AG09319 (cell line): ENCODE measurements around the gene ZNF787.

Experiments
- DNase-seq: peaks from one replicate; pipeline ENCODE4 v3.0.0-alpha.2; 2010; ENCODE audit warnings: low read depth; ENCODE audit errors: extremely low read depth
- TF ChIP-seq, protein P1 (sequence below): IDR thresholded peaks from 2 replicates; pipeline ENCODE4 v1.5.1; 2011; ENCODE audit warnings: low read depth, mild to moderate bottlenecking, inconsistent platforms, low read length, moderate library complexity

Gene ZNF787

DNA sequence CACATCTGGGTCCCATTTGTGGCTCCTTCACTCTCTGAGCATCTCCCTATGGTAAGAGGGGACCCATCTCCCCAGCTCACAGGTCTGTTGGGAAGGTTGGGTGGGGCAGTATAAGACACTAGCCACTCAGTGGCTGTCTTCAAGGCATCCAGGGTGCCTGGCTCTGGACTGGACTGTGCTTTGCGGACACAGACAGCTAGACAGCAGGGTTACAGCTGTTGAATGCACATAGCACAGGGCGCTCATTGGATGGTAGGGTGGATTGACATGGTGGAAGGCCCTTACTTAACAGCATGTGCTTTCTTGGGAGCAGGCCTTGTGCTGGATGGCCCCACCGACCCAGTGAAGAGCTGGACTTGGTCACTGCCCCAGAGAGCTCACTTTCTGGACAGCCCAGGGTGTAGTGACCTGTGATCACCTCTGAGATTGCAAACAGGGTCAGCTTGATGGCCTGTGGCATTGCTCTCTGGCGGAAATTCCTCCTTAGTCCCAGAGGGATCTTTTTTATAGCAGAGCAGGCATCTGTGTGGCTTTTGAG is 21.9 kb upstream of the ZNF787 start:
- TF ChIP-seq, protein P1, sequence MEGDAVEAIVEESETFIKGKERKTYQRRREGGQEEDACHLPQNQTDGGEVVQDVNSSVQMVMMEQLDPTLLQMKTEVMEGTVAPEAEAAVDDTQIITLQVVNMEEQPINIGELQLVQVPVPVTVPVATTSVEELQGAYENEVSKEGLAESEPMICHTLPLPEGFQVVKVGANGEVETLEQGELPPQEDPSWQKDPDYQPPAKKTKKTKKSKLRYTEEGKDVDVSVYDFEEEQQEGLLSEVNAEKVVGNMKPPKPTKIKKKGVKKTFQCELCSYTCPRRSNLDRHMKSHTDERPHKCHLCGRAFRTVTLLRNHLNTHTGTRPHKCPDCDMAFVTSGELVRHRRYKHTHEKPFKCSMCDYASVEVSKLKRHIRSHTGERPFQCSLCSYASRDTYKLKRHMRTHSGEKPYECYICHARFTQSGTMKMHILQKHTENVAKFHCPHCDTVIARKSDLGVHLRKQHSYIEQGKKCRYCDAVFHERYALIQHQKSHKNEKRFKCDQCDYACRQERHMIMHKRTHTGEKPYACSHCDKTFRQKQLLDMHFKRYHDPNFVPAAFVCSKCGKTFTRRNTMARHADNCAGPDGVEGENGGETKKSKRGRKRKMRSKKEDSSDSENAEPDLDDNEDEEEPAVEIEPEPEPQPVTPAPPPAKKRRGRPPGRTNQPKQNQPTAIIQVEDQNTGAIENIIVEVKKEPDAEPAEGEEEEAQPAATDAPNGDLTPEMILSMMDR, result no peak

DNA sequence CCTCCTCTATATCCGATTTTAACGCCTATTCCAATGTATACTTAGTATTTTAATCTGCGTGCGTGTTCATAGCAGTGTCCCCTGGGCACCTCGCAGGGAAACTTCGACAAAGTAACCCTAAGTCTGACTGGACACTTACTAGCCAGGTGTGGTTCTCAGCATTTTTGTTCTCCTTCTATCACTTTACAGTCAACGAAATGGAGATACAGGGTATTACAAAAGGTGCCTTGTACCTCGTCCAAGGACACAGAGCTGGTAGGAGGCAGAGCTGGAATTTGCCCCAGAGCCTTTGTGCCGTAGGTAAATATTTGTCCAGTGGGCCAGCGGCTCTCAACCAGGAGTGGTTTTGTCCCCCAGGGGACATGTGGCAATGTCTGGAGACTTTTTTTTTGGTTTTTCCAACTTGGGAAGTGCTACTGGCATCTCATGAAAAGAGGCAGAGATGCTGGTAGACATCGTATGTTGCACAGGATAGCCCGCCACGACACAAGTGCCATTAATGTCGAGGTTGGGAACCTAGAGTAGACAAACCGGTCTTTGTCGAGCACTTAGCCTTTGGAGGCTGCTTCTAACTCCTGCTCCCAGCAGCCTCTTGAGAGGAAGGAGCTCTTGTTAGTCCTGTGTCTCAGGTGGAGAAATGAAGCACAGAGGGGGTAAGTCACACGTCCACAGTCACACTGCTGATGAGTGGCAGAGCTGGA is 21.1 kb upstream of the ZNF787 start:
- TF ChIP-seq, protein P1, result no peak
- no peak for DNase-seq

More for the DNA sequence above, 21.9 kb upstream of the ZNF787 start:
- no peak for DNase-seq

DNA sequence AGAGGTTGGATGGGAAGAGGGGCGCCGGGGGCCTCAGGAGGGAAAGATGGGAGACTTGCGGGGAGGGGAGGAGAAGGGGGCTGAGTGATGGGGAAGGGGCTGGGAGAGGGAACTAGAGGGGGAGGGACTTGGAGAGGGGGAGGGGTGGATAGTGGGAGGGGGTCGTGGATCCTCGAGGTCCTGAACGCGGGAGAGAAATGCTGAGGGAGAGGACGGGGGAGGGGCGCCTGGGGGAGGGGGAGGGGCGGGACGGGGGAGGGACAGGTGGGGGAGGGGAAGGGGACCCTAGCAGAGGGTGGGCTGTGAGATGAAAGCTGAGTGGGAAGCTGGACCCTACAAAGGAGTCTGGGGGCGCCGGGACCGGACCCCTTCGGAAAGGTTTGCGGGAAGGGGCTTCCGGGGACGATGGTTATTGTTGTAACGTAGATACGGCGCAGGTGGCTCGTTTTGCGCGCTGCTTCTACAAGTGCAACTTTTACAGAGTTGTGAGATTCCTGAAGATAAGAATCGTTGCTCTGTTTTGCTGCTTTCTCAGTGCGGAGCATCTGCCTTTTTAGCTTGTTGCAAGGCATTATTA is 20.4 kb upstream of the ZNF787 start:
- DNase-seq, result no peak
- TF ChIP-seq, protein P1, result no peak

DNA sequence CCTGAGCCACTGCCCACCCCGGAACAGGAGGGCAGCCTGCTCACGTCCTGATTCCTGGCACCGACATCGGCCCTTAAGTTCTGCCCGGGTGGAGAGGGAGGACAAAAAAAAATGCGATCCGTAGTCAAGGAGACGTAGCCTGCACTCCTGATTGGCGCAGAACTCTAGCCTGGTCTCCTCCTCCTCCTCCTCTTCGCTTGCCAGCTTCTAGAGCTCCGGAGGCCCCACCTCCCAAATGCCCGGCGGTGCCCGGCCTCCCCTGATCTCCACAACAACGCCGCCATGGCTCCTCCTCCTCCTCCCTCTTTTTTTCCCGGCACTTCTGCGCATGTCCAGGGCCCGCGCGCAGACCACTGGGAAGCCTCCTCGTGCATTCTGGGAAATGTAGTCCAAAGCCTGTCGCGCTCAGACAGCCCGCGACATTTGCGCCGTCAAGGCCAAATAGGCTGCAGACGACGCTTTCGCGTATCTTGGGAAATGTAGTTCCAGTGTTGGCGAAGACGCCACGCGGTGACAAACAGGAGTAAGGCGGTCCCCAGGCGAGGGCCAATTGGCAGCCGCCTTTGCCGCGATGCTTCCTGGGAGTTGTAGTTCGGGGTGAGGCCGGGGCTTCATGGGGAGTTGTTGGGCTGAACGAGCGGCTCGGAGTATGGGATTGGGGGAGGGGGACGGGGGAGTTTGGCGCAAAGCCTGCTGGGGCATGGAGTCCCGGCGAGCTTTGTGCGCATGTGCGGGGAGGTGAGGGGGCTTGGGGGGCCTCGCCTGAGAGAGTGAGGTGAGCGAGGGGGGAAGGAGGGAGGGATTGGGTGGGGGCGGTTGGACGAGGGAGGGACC is 19.7 kb upstream of the ZNF787 start, which contains the start of gene ZNF444:
Gene ZNF444 (plus strand): TSS at position 705 of the 834 bp plus-strand sequence. CDS start 5,625 bp downstream, outside the sequence.
- TF ChIP-seq, protein P1, result no peak
- peak; percentile 99 for DNase-seq

DNA sequence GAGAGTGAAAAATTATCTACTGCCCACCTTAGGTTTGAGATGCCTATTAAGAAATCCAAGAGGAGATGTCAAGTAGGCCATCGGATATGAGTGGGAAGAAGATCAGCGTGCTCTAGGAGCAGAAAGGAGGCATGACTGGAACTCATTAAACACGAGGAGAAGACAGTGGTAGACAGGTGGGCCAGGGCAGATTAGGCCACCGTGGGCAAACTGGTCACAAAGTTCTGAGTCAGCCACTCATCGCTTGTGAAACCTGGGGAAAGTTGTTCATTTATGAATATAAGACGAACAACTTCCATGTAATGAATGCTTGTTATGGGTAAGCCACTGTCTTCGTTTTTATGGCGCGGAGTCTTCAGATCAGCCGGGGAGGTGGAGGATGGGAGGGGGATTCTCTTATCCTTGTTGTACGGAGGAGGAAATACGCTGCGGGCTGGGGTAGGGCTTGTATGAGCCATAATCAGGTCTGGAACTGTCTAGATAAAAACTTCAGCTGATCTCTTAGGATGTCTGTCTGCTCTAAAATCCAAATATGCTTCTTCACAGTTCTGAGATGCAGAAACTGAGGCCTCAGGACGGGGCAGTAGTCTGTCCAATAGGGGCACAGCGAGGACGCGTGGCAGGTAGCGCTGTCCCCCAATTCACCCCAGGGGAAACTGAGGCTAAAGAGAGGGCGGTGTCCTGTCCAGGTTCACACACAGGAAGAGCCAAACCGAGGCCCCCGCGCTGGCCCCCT is 18.9 kb upstream of the ZNF787 start:
- DNase-seq, result no peak

DNA sequence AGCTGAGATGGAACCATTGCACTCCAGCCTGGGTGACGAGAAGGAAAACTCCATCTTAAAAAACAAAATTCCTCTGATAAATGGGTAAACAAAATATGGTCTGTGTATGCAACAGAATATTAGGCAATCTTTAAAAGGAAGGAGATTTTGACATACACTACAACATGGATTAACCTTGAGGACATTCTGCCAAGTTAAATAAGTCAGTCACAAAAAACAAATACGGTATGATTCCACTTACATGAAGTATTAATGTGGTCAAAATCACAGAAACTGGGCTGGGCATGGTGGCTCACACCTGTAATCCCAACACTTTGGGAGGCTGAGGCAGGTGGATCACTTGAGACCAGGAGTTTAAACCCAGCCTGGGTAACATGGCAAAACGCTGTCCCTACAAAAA is 17.0 kb upstream of the ZNF787 start:
- DNase-seq, result no peak
- TF ChIP-seq, protein P1, result no peak

More for the DNA sequence above, 18.9 kb upstream of the ZNF787 start:
- TF ChIP-seq, protein P1, result no peak
